Measurements from ENCODE around the gene LTBP1.

DNA sequence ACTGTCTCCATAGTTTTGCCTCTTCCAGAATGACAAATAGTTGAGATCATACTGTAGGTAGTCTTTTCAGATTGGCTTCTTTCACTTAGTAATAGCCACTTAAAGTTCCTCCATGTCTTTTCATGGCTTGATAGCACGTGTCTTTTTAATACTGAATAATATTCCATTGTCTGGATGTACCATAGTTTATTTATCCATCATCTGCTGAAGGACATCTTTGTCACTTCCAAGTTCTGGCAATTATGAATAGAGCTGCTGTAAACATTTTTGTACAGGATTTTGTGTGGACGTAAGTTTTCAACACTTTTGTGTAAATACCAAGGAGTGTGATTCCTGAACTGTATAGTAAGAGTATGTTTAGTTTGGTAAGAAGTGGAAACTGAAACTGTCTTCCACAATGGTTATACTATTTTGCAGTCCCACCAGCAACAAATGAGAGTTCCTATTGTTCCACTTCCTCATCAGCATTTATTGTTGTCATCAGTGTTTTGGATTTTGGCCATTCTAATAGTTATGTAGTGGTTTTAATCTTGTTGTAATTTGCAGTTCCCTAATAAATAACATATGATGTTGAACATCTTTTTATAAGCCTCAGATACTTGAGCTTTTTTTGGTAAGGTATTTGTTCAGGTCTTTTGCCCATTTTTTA is 18.9 kb downstream of the LTBP1 start:
- TF ChIP-seq, protein P1, sequence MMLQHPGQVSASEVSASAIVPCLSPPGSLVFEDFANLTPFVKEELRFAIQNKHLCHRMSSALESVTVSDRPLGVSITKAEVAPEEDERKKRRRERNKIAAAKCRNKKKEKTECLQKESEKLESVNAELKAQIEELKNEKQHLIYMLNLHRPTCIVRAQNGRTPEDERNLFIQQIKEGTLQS (IDR thresholded peaks at IDR 0.05): no peak
- TF ChIP-seq, protein P2, sequence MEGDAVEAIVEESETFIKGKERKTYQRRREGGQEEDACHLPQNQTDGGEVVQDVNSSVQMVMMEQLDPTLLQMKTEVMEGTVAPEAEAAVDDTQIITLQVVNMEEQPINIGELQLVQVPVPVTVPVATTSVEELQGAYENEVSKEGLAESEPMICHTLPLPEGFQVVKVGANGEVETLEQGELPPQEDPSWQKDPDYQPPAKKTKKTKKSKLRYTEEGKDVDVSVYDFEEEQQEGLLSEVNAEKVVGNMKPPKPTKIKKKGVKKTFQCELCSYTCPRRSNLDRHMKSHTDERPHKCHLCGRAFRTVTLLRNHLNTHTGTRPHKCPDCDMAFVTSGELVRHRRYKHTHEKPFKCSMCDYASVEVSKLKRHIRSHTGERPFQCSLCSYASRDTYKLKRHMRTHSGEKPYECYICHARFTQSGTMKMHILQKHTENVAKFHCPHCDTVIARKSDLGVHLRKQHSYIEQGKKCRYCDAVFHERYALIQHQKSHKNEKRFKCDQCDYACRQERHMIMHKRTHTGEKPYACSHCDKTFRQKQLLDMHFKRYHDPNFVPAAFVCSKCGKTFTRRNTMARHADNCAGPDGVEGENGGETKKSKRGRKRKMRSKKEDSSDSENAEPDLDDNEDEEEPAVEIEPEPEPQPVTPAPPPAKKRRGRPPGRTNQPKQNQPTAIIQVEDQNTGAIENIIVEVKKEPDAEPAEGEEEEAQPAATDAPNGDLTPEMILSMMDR (IDR thresholded peaks at IDR 0.05; ENCODE audit: low read depth, low read length, missing input control): no peak
- TF ChIP-seq TAF1 (conservative IDR thresholded peaks at IDR 0.05) (no peak), YY1 (IDR thresholded peaks at IDR 0.05) (no peak)

Measured in liver (tissue), 3 donors.